ENCODE measurements around the gene LINGO4. TPM values are rescaled to one million over a fixed set of nuclear protein-coding genes. Genes with fewer than 3 reads are reported as not detected.

Gene LINGO4
- total and polyA plus RNA-seq, 2 of the 13 experiments (the other 11 are each of a cell fraction or from before 2014, with no cell fraction given): 0.02 to 0.05 TPM

DNA sequence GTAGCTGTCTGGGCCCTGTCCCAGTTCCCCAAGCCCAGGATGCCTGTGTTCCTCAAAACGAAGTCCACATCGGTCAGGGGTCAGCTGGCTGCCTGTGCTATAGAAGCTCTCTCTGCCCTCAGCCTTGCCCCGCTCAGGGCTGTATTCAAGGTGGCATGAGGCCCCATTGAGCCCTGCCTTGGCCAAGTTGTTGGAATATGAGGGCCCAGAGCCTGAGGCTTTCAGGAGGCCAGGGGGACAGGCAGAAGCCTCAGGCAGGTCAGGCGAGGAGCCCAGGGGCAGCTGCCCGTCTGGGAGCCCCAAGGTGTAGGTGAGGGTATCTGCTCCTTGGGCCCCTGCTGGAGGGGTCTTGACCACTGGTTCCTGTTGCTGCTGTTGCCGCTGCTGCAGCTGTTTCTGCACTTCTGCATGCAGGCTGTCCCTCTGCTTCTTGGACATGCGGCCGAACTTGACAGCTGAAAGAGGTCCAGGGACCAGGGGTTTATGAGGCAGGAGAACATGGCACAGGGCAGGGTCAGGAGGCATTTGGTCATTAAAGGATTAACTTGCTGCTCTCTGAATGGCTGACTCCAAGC is 9.8 kb upstream of the LINGO4 start (continued):
- TF ChIP-seq, protein P1, sequence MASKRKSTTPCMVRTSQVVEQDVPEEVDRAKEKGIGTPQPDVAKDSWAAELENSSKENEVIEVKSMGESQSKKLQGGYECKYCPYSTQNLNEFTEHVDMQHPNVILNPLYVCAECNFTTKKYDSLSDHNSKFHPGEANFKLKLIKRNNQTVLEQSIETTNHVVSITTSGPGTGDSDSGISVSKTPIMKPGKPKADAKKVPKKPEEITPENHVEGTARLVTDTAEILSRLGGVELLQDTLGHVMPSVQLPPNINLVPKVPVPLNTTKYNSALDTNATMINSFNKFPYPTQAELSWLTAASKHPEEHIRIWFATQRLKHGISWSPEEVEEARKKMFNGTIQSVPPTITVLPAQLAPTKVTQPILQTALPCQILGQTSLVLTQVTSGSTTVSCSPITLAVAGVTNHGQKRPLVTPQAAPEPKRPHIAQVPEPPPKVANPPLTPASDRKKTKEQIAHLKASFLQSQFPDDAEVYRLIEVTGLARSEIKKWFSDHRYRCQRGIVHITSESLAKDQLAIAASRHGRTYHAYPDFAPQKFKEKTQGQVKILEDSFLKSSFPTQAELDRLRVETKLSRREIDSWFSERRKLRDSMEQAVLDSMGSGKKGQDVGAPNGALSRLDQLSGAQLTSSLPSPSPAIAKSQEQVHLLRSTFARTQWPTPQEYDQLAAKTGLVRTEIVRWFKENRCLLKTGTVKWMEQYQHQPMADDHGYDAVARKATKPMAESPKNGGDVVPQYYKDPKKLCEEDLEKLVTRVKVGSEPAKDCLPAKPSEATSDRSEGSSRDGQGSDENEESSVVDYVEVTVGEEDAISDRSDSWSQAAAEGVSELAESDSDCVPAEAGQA (IDR thresholded peaks at IDR 0.05; ENCODE audit: low read depth): no peak
- TF ChIP-seq, protein P1 (CRISPR knock-in tag; IDR thresholded peaks at IDR 0.05; ENCODE audit: borderline replicate concordance): no peak
- TF ChIP-seq ZNF263 (CRISPR knock-in tag; IDR thresholded peaks at IDR 0.05) (no peak), ZBTB42 (CRISPR knock-in tag; IDR thresholded peaks at IDR 0.05) (no peak)
- TF ChIP-seq, protein P2, sequence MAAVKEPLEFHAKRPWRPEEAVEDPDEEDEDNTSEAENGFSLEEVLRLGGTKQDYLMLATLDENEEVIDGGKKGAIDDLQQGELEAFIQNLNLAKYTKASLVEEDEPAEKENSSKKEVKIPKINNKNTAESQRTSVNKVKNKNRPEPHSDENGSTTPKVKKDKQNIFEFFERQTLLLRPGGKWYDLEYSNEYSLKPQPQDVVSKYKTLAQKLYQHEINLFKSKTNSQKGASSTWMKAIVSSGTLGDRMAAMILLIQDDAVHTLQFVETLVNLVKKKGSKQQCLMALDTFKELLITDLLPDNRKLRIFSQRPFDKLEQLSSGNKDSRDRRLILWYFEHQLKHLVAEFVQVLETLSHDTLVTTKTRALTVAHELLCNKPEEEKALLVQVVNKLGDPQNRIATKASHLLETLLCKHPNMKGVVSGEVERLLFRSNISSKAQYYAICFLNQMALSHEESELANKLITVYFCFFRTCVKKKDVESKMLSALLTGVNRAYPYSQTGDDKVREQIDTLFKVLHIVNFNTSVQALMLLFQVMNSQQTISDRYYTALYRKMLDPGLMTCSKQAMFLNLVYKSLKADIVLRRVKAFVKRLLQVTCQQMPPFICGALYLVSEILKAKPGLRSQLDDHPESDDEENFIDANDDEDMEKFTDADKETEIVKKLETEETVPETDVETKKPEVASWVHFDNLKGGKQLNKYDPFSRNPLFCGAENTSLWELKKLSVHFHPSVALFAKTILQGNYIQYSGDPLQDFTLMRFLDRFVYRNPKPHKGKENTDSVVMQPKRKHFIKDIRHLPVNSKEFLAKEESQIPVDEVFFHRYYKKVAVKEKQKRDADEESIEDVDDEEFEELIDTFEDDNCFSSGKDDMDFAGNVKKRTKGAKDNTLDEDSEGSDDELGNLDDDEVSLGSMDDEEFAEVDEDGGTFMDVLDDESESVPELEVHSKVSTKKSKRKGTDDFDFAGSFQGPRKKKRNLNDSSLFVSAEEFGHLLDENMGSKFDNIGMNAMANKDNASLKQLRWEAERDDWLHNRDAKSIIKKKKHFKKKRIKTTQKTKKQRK (IDR thresholded peaks at IDR 0.05; ENCODE audit: low read length): no peak

All from HepG2 (cell line).